COLO668 (cell line): Measurements from ENCODE around the gene YWHAE.
"Not testable (repeated sequence)": the region's sequence is repeated elsewhere in the genome, so short reads cannot be mapped to it uniquely, and the experiment has no call there.

Experiments
- DNase-seq: peaks from one replicate; lab custom pipeline; 2025; ENCODE audit not compliant: unreplicated experiment; lab: John Stamatoyannopoulos, UW

Gene YWHAE

DNA sequence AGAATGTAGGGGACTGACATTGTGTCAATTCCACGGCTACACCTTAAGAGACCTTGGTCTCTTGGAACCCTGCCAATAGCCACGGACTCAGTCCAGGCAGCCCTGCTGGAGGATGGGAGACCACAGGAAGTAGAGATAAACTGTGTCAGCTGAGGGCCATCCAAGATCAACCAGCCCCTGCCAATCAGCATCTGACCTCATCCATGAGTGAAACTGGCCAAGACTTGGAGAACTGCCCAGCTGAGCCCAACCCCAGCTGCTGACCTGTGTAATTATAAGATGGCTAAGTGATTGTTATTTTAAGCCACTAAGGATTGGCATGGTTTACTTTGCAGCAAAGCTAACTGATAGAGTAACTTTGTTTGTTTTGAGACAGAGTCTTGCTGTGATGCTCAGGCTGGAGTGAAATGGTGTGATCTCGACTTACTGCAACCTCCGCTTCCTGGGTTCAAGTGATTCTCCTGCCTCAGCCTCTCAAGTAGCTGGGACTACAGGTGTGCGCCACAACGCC, 13.3 kb upstream of the YWHAE start:
- DNase-seq: peak; percentile 12

- DNase-seq: no peak
These were observed 12.4 kb upstream of the YWHAE start for GRCh38 chr17:1412185-1413110.

- DNase-seq: no peak
These were observed 2.2 kb upstream of the YWHAE start for GRCh38 chr17:1402262-1402586.

DNA sequence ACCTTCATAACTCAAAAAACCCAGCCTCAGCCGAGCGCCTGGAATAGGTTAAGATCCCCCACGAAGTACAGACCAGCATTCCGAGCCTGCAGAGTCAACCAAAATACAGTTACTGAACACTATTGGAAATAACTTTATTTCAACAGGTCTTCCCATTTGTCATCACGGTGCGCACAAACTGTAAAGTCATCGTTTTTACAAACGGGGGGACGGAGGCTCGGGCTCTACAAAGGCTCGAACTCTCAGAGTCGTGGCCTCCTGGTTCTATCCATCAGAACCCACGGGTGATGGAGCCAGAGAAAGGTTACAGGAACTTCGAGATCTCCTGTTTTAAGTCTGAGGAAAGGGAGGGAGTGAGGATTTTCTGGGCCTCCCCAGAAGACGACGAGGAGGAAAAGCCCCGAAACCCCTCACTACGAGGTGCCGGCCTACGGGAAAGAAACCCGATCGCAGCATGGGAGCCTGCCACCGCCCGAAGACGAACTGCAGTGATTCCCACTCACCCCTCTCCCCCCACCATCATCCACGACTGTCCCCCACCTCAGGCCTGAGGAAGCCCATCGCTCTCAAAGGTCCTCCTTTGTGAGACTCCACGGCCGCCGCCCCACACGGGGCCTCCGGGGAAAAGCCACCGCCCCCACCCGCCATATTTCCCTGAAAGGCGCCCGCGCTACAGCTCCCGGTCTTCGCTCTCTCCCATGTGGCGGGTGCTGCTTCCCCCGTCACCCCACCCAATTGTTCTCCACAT, 917 bp downstream of the YWHAE start:
- DNase-seq: peak; percentile 64

- no peak for DNase-seq
These were observed 2.0 kb downstream of the YWHAE start for GRCh38 chr17:1398028-1398427.

DNA sequence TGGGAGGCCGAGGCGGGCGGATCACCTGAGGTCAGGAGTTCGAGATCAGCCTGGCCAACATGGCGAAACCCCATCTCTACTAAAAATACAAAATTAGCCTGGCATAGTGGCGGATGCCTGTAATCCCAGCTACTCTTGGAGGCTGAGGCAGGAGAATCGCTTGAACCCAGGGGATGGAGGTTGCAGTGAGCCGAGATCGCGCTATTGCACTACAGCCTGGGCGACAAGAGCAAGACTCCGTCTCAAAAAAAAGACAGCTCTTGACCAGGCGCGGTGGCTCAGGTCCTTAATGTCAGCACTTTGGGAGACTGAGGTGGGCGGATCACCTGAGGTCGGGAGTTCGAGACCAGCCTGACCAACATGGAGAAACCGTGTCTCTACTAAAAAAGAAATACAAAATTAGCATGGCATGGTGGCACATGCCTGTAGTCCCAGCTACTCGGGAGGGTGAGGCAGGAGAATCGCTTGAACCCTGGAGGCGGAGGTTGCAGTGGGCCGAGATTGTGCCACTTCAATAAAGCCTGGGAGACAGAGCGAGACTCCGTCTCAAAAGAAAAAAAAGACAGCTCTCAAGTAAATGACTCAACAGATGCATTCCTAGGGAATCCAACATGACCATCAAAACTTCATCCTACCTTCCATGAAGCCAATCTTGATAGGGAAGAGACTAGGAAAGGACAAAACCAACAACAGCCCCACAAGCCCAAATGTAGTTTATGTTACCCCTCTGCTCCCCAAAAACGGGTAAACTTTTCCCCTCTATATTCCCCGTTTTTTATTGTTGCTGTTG, 4.0 kb downstream of the YWHAE start:
- not testable (repeated sequence) for DNase-seq

DNA sequence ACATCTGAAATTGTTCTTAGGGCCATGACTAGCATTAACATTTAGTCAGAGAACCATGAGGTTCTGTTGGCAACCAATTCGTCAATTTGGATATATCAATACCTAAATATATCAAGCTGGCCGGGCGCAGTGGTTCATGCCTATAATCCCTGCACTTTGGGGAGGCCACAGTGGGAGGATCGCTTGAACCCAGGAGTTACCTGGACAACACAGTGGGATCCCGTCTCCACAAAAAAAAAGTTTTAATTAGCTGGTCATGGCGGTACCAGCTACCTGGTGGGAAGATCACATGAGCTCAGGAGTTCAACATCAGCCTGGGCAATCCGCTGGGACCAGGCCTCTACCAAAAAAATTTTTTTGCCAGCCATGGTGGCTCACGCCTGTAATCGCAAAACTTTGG, 8.4 kb downstream of the YWHAE start:
- DNase-seq: no peak

DNA sequence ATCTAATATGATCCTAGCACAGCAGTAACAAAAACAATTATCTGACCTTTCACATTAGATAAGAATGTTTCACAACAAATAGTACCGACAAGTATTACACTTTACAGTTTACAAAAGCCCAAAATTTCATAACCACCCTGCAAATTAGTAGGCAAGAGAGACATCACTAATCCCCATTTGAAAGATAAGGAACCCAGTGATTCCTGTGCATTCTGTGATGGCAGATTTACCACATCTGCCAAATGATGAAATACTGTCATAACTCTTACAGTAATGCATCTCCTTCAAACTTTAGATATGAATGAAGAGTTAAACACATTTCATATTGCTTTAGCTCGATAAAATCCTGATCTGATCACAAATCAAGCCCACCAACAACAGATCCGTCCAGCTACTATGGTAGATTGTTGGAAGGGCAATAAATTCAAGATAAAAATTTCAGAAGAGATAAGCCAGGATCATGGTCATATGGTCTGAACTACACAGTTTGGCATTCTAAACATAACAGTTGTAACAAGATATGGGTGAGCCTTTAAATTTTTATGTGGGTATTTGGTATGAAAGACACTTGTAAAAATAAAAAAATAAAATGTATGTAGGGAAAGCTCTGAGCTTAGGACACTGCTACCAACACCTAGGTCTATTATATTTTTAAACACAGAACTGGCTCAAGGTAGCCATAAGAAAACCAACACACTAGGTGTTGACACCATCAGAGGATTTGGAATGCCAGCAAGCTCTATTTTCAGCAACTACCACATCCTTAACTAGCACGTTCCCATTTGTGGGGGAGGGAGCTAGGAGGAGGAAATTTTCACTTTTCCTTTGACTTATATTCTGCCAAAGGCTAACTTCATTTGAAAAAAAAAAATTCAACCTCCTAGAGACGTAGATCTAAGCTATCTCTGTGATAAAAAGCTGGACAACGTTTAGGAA, 9.3 kb downstream of the YWHAE start:
- no peak for DNase-seq

DNA sequence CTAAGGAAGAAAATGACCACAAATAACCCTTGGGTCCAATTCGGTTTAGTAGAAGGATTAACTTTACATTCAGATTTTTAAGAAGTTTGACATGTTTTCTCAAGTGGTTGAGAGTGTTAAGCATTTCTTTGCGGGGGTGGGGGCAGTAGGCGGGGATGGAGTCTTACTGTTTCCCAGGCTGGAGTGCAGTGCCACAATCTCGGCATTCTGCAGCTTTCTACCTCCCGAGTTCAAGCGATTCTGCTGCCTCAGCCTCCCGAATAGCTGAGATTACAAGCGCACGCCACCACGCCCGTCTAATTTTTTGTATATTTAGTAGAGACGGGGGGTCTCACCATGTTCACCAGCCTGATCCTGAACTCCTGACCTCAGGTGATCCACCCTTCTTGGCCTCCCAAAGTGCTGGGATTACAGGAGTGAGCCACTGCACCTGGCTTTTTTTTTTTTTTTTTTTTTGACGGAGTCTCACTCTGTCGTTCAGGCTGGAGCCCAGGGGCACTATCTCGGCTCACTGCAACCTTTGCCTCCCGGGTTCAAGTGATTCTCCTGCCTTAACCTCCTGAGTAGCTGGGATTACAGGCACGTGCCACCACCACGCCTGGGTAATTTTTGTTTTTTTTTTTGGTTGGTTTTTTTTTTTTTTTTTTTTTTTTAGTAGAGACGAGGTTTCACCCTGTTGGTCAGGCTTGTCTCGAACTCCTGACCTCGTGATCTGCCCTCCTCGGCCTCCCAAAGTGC, 12.4 kb downstream of the YWHAE start:
- not testable (repeated sequence) for DNase-seq

DNA sequence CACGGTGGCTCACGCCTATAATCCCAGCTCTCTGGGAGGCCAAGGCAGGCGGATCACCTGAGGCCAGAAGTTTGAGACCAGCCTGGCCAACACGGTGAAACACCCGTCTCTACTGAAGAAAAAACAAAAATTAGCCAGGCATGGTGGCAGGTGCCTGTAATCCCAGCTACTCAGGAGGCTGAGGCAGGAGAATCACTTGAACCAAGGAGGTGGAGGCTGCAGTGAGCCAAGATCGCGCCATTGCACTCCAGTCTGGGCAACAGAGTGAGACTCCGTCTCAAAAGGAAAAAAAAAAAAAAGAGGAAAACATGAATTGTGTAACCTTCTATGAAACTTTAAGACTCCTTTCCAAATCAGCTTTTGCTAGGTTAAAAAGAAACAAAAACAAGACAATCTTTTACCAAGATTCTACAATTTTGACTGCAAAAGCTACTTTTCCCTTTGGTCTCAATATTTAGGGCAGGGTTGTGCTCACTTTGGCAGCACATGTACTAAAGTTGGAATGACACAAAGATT, 13.3 kb downstream of the YWHAE start:
- DNase-seq: not testable (repeated sequence)

GRCh38 chr17:1386265-1386664, 13.8 kb downstream of the YWHAE start:
- DNase-seq: no peak

DNA sequence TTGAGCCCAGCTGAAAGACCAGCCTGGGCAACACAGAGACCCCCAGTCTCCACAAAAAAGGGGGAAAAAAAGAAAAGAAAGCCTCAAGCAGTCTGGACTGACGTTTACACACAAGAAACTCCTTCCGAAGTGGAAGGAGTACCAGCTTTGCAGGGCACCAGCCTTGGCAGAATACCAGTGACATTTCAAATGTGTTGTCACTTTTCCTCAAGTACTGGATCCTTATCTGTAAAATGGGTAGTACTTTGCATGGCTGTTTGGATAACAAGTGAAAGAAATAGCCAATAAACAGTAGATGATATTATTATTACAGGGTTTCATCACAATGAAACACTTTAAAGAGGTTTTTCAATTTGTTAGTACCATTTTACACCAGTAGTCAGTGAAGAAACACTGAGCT, 14.2 kb downstream of the YWHAE start:
- no peak for DNase-seq

DNA sequence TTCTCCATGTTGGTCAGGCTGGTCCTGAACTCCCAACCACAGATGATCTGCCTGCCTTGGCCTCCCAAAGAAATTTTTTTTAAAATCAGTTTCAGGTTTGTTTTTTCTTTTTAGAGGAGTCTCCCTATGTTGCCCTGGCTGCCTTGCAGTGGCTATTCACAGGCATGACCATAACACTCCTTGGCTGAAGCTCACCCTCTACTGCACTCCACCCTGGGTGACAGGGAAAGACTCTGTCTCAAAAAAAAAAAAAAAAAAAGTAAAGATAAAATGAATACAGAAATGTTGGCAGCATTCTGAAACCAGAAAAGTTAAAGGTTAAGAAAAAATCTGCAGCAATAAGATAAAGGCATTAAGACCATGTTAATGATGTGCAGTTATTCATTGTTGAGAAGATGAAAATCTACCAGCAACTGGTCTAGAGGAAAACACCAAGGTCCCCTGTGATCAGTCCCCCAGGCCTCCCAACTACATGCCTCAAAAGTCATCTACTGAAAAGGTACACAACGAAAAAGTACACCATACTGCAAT, 15.1 kb downstream of the YWHAE start:
- no peak for DNase-seq

- no peak for DNase-seq
These were observed 20.1 kb downstream of the YWHAE start for GRCh38 chr17:1379930-1380313.

DNA sequence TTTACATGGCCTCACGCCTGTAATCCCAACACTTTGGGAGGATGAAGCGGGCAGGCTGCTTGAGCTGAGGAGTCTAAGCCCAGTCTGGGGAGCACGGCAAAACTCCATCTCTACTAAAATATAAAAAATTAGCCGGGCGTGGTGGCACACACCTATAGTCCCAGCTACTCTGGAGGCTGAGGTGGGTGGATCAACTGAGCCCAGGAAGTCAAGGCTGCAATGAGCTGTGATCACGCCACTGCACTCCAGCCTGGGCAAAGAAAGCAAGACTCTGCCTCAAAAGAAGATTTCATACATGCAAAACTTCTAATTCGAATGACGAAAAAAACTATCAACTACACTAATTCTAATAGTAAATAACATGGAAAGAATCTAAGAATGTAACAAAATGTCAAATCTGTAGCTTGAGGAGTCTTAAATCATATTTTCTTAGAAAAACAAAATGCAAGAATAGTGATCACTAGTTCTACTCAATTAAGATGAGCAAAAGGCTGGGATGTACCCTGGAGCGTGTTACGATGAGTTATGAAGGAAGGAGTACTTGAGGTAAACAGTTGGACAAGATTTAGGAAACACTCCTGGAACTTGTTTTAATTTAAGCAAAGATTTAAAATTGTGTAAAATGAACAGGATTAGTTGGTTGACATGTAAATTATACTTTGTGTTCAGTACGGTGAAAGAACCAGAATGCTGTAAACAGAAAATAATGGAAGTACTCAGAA, 20.7 kb downstream of the YWHAE start:
- no peak for DNase-seq

GRCh38 chr17:1378476-1378860, 21.6 kb downstream of the YWHAE start:
- DNase-seq: not testable (repeated sequence)

DNA sequence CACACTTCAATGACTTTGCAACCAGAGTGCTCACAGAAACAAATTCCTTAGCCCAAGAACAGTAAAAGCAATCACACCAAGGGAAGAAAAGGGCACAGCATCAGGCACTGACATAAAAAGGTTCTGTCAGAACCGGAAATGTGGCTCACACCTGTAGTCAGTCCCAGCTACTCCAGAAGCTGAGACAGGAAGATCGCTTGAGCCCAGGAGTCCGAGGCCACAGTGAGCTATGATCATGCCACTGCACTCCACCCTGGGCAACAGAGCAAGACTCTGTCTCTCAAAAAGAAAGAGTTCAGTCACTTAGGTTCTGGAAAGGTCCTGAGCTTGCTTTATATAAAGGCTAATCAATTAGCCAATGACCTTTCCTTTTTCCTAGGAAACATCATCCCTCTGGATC, 22.7 kb downstream of the YWHAE start:
- DNase-seq: no peak

DNA sequence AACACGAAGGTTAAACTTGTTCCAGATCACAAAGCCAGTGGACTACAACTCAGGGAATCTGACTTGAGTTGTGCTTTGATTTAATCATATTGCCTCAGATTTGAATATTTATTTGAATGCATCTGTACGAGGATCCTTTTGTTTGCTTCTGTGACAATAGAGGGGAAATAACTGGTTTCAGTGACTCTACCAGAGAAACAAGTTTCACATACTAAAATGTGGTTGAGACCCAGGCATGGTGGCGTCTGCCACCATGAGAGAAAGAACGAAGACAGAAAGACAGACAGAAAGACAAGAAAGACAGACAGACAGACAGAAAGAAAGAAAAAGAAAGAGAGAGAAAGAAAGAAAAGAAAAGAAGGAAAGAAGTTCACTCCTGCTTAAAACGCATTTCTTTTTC, 24.0 kb downstream of the YWHAE start:
- no peak for DNase-seq

DNA sequence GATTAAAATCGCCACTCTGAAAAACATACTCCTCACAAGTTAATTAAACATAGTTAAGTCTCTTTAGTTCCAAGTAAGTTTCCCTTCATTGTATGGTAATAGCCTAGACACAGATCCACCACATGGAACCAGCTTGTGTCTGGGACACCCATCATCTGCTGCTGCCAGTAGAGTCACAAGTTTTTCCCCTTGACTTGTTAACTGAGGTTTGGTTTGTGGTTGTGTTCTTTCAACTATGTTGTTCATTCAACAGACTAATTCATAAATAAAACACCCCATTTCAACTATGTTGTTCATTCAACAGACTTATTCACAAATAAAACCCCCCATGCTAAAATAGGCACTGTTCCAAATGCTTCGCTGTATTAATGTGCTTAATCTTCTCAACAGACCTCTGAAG, 24.4 kb downstream of the YWHAE start:
- DNase-seq: no peak
